GM18508 (cell line): Measurements from ENCODE around the gene CBFB.

Experiments
- ATAC-seq: cut with Tn5 transposase; IDR thresholded peaks from one replicate; pipeline ENCODE4 v1.9.1; 2021; ENCODE audit warnings: moderate number of reproducible peaks; ENCODE audit not compliant: insufficient read depth, unreplicated experiment

The CBFB gene

DNA sequence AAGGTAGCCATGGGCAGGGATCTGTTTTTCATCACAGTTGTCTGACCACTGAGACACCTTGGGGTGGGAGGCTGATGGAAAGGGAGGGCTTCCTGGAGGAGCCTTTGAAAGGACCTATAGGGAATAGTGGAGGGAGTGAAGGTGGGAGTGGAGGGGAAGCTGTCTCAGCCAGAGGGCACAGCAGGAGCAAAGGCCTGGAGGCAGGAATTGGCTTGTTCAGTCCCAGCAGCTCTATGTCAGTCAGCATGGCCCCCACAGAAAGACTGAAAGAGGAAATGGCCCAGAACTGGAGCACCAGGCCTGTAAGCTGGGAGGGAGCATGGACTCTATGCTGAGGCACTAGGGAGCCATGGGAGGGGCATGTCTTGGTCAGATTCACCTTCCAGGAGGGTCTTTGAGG lies 12.8 kb upstream of the CBFB start:
- no peak for ATAC-seq

DNA sequence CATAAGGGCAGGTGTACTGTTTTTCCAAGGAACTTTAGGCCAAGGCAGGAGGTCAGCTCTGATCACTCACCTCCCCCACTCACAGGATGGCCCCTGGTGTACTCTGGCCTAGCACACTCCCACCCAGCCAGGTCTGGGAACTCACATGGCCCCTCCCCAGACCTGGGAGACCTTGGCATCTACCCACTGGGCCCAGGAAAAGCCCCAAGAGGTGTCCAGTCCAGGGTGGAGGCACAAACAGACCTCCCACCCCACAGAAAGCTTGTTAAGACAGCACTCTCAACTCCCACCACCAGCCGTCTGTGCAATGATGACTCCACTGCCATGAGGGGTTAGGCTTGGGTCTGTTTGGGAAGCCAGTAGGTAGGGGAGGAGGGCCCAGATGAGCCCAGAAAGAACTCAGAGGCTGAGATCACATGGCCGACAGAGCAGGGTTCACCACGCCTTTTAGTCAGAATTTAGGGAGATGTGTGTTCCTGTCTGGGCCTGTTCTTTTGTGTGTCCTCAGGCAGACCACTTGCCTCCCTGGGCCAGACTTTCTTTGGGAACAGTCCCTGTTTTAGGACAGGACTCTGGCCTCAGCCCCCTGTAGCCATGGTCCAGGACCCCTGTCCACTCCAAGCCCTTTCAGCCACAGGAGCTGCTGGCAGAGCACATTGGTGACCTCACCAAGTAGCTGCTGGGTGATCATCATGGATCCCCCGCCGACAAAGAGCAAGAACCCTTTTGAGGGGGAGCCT lies 12.1 kb upstream of the CBFB start:
- ATAC-seq: no peak

DNA sequence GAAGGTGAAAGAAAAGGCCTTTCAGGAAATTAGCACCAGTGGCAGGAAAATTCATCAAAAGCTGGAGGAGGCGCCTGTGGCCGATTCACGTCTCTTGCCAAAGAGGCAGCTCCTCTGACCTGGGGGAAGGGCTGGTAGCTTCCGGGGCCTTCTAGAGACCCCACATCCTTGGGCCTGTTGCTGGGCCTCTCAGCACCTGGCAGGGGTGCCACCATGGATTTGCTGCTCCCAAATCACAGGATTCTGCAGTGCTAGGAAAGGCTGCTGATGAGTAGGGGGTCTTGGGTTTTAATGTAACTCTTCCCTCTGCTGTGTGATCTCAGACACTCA lies 11.6 kb upstream of the CBFB start:
- no peak for ATAC-seq

DNA sequence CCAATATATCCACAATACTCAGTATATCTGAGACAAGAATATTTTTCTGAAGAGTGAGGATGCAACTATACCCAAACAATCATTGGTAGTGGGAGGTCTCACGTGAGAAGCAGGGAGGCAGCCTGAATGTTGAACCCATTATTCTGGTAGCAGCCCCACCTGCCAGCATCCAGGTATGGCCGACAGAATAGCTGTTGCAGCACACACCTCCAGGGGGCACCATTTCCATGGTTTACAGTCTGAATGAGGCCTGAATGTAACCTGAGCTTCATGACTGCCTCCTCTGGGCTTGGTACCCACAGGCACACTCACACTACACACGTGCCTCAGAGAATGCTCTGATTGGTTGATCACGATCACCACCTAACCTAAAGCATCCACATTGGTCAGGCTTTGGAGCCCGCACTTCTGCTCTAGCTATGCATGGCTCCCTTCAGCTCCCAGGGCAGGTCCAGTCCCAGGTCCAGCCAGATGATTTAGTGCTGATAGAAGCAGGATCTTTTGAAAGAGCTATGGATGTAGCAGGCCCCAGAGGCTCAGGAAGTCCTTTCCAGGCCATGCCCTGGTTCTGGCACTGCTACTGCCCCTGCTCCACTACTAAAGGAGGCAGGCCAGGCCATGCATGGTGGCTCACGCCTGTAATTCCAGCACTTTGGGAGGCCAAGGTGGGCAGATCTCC lies 11.0 kb upstream of the CBFB start:
- peak; percentile 93 for ATAC-seq

DNA sequence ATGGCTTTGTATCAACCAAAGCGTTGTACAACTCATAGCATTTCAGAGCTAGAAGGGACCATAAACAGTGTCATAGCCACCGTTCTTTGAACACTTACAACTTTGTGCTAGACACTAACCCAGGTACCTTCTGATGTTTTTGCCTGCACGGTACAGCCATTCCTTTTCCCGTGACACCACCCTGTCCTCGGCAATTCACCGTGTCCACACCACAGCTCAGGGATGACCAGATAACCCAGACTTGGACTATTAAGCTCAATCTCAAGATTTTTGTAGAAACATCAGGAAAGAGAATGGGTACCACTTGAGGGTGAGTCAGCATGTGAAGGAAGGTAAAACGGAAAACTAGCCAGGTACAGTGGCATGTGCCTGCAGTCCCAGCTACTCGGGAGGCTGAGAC lies 9.8 kb upstream of the CBFB start:
- ATAC-seq: no peak

DNA sequence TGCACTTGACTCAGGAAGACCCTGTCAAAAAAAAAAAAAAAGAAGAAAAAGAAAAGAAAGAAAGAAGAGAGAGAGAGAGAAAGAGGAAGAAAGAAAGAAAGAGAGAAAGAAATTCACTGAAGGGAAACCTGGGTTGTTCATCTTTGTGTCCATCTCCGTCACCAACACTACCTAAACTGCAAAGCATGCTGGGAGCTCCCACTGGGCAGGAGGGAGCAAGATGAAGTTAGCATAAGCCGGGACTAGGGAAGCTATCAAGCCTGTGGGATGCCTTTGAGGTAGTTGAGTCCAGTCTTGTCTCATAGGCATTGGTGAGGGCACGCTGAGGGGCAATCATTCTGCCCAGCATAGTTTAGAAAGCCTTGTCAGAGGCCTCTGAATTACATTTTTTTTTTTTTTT lies 7.6 kb upstream of the CBFB start:
- no peak for ATAC-seq

DNA sequence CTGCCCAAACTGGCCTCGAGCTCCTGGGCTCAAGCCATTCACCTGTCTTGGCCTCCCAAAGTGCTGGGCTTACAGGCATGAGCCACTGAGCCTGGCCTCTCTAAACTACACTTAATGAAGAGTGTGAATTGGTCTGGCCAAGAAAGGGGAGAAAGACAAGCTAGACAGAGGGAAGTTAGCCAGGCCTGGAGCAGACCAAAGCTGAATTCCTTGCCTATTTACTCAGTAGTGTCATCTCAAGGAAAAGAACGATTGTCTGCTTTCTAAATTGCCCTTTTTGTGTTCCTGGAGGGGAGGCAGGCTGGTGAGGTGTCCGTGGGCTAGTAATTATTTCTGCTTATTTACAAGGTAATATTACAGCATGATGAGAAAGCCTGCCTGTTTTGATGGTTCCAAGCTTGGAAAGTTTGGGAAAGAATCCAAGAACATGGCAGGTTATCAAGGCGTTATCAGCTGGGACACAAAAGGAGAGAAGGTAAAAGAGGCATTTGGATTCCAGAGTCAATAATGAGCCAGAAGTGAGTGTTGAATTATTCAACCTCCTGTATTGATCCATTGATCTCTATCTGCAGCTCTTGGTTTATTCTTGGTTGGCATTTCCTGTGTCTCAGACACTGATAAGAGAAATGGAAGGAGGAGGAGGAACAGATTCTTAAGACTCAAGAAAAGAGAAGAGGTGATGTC lies 6.3 kb upstream of the CBFB start:
- no peak for ATAC-seq

DNA sequence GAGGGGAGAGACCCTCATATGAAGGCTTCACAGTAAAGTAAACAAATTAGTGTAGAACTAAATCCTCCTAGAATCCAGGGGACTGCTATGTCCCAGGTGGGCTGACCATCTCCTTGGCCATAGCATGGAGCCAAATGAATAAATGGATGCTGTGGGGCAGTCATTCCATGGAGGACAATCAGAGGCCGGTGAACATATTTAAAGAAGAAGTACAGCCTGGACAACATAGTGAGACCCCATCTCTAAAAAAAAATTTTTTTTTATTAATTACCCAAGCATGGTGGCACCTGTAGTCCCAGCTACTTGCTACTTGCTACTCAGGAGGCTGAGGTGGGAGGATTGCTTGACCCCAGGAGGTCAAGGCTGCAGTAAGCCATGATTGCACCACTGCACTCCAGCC lies 5.3 kb upstream of the CBFB start:
- ATAC-seq: no peak

DNA sequence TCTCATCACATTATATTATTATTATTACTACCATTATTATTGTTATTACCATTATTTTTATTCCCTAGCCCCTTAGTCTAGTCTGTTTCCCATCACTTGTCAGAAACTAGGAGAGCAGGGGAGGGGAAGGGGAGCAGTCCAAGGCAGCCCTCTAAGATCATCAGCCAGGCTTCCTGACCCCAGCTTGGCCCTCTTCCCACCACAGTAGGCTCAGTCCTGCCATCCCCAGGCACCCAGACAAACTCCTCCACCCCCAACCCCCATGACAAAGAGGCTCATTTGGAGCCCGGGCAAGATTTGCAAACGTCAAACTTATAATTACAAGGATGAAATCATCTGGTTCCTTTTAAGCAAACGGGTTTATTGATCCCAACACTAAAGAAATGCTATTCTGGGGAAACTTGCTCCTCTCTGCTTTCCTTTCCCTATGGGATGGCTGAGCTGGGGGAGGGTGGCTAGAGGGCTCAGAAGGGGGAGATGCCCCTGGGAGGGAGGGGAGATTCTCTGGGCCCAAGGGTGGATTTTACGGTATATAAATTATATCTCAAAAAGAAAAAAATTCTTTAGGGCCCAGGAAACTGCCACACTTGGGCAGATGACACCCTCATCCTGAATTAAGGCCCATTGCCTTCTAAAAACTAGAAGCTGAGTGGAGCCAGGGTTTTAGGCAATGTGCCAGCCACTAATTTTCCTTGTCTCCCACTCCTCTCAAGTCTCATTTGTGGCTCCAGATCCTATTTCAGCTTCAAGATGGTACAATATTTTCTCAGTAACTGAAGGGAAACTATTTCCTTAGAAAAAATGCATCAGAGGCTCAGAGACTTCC lies 4.4 kb upstream of the CBFB start:
- ATAC-seq: no peak

DNA sequence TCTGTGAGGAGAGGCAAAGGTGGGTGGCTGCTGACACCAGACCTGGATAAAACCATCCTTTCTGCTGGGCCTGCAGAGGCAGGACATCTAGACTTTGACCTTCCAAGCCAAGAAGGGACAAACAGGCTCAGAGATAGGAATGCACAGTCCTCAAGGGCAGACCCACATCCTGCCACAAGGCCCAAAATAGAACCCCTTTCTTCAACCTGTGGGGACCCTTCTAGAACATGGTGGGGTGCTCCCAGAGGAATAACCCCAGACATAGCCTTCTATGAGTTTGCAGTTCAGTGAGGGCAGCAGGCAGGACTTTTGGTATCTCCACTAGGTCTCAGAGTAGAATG lies 3.8 kb upstream of the CBFB start:
- no peak for ATAC-seq

DNA sequence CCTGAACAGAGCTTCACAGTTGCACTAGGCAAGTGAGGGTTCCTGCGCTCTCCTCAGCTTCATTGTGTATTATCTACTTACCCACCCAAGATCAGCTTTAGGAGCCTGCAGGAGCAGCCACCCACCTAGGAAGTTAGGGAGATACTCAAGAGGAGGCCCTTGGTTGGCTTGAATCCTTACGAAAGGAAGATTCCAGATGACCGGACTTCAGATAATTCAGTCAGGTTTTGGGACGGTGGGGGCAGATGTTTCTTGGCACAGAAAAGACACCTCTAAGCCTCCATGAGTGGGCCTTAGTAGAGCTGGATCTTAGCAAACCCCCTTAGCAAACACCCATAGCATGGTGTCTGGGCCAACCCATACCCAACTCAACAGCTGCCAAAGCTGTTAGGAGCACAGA lies 2.4 kb upstream of the CBFB start:
- no peak for ATAC-seq

DNA sequence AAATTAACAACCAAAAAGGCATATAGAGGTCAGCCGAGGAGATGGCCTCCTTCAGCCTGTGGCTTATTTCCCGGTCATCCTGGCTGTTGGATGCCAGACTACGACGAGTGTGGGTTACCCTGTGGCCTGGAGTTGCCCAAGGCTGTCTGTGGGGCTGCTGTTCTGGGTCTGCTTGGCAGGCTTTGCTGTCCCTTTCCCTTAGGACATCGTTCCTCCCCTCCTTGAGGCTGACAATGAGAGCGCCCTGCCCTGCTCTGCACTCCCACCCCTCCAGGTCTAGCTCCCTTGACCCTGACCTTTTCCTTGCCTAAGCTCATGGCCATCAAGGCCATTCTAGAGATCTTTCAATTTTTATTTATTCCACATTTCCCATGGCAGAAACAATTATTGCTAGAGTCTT lies 1.9 kb upstream of the CBFB start:
- ATAC-seq: no peak

DNA sequence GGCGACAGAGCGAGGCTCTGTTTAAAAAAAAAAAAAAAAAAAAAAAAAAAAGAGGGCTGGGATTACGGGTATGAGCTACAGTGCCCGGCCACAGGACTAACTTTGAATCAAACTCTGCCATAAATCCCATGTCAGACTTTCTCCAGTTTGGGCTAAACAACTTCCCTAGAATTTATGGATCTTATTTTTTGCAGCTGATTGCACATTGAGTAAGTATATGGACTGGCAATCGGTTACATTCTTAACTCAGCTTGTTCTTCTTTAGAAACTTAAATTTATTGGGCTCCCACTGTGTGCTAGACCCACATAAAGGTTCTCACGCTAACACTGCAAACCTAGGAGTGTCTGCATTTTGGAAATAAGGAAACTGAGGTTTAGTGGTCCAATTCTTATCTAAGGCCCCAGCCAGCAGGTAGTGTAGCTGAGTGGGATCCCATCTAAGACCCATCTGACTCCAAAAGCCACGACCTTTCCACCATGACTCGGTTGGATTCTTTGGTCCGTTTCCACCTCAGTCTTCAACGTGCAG lies 718 bp upstream of the CBFB start:
- no peak for ATAC-seq

DNA sequence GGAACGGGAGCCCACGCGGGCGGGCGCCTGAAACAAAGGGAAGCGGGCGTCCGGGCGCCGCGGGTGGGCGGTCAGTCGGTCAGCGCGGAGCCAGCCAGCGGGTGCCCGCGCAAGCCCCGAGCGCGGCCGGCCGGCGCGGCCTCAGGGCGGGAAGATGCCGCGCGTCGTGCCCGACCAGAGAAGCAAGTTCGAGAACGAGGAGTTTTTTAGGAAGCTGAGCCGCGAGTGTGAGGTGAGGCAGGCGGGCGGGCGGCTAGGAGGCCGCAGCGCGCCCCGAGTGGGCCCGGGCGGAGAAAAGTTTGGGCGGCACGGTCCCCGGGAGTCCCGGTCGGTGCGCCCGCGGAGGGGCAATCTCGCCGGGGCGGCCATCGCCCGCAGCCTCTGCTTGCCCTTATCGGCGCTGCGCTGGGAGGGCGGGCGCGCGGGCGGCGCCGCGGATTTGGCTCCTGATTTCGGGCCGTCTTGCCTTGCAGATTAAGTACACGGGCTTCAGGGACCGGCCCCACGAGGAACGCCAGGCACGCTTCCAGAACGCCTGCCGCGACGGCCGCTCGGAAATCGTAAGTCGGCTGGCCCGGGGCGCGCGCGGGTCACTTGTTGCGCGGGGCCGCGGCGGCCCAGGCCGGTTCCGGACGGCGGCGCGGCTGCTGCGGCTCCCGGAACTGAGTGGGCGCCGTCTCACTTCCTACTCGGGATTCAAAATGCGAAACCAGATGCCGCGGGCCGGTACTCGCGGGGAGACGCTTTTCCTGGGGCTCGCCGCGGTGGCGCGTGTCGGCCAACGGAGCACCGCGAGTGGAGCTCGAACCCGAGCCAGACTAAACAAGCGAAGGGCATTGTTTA lies 526 bp downstream of the CBFB start:
- ATAC-seq: no peak

DNA sequence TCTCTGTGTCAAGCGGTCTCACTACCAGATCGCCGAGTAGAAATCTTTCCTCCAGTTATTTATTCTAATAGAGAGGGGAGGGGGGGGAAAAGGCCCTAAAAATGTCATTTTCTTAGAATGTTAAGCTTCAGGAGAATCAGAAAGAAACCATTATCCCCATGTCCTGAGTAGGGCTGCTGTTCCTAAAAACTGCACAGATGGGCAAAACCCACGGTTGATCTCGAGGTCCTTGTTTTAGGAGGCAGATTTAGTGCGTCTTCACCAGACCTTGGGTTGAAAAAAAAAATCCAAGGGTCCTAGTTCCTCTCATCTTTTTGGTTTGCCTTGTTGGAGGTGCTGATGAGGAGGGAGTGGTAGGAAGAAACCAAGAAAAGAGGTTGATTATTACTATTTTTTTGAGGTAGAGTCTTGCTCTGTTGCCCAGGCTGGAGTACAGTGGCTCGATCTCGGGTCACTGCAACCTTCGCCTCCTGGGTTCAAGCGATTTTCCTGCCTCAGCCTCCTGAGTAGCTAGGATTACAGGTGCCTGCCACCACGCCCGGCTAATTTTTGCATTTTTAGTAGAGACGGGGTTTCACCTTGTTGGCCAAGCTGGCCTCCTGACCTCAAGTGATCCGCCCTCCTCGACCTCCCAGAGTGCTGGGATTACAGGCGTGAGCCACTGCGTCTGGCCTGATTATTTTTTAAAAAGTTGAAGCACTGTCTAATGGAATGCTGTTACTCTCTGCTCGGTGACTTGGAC lies 1.4 kb downstream of the CBFB start:
- no peak for ATAC-seq

DNA sequence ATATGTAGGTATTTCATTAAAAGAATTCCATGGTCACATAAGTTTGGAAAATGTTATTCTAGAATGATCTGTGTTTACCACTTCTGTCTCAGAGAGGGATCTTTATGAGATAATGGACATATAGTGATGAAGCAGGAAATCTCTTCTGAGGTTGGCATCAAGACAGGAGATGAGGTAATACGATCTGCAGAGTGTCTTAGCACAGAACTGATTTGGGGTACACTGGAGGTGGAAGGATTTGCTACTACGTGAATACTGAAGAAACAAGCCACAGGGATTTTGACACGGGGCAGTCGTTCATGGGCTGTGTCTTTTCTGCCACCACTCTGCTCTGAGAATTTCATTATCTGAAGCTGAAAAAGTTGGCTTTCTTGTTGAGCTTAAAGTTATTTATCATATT lies 5.5 kb downstream of the CBFB start:
- ATAC-seq: no peak

DNA sequence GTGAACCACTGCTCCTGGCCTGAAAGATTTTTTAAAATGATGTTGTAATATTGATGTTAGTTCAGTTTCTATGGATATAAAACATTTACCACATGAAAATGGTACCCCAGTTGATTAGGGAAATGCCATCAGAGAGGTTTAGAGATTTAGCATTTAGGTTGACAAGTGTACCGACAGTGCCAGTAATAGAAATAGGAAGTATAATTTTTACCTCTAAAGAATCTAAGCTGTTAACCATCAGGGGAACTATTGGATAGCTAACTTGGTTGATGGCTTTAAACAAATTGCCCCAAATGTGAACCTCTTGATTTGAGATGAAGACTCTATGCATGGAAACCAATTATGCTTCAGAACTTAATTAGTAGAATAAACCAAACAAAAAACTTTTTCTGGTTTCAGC lies 6.4 kb downstream of the CBFB start:
- no peak for ATAC-seq

DNA sequence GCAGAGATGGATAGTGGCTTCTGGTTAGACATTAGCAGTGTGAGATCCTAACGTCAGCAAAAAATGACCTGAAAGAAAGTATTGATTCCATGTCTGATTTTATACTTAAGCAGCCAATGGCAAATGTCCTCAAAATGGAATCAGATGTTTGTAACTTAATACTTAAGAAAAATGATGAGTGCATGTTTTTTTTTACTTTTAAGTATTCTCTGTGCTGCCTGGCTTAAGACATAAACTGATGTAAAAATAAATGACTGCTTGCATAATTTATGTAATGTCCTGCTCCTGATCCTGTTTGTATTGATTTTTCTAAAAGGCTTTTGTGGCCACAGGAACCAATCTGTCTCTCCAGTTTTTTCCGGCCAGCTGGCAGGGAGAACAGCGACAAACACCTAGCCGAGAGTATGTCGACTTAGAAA lies 7.4 kb downstream of the CBFB start:
- no peak for ATAC-seq

DNA sequence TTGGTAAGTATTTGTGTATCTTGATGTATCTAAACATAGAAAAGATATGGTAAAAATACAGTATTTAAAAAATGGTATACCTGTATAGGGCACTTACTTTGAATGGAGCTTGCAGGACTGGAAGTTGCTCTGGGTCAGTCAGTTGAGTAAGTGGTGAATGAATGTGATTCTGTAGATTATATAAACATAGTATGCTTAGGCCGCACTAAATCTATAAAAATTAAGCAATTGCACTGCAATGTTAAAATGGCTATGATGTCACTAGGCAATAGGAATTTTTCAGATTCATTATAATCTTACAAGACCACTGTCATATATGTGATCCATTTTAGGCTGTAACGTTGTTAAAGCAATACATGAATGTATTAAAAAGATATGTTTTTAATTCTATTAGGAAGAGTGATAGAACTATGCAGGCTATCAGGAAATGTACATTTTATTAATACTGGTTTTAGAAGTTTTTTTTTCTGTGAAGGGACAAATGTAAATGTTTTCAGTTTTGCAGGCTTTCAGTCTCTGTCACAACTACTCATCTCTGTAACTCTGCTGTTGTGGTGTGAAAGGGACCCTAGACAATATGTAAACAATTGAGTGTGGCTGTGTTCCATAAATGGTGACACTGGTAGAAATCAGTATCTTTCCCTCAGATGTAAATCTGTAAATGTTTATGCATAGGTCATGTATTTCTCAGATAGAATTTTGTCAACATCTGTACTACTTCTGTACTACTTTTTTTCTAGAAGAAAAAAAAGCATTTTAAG lies 10.5 kb downstream of the CBFB start:
- ATAC-seq: no peak
